GM21786 (cell line): ENCODE results near the gene RSPO1.
"Not testable (repeated sequence)": the region's sequence is repeated elsewhere in the genome, so short reads cannot be mapped to it uniquely, and the experiment has no call there.

ENCODE experiments used
- ATAC-seq: cut with Tn5 transposase; IDR thresholded peaks from one replicate; pipeline ENCODE4 v1.9.1; 2021; ENCODE audit not compliant: unreplicated experiment

RSPO1 gene, protein sequence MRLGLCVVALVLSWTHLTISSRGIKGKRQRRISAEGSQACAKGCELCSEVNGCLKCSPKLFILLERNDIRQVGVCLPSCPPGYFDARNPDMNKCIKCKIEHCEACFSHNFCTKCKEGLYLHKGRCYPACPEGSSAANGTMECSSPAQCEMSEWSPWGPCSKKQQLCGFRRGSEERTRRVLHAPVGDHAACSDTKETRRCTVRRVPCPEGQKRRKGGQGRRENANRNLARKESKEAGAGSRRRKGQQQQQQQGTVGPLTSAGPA

DNA sequence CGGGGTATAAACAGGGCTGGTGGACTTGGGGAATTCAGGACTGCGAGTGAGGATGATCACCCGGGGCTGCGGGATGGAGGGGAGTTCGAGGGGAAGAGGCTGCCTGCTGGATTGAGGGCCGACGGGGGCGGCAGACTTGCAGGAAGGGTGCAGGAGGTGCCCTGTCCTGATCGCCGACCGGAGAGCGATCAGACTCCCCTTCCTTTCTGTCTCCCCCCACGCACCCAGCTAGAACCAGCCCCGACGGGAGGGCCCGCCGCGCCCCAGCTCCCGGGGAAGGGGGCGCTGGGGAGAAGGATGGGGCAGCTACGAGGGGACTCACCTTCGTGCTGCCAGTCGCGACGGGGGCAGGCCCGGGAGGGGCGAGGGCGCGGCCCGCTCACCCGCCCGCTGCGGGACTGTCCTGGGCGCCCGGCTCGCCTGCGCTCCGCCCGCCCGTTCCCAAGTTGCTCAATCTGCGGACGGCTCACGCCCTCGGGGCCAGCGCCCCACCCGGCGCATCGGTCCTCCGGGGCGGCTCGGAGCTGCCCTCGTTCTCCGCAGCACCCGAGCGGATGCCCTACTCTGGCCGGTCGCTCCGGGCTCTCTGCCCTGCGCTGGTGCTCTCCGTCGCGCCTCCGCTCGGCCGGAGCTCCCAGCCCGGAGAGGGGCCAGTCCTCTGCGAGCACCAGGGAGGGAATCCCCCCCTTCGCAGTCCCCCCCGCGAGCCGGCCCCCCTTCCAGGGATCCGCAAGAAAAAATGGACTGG is at the start of gene RSPO1:
RSPO1 (minus strand) TSS at position 649 of the 748 bp plus-strand sequence. CDS start 5,231 bp downstream, outside the sequence.
- no peak for ATAC-seq

- ATAC-seq = not testable (repeated sequence)
Observed at GRCh38 chr1:37684182-37684581, 49.5 kb upstream of the RSPO1 start.

DNA sequence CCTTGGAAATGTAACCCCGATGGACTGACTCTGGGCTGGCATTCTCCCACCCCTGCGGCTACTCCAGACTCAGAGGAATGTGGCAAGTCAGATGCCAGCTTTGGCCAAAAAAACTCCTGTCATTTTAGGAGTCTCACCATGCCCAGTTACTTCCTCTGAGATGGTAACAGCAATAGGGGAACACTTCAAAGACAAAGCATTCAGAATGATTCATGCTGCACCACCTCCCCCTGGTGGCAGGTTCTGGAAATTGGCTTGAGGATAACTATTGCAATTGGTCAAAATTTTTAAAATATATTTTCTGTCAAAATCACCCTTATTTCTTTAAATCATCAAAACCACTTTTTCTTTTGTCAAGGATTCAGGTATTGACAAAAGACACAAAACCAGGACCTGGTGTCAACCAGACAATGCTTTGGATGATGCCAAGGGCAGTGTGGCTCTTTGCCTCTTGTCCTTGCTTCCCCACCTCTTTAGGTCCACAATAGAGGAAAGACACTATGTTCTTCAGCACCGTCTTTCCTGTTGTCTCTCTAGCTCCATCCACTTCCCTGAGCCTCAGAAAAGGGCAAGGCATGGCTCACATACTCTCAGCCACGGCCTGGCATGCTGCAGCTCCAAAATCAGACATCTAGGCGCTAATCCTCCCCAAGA is 47.8 kb upstream of the RSPO1 start:
- ATAC-seq = no peak

GRCh38 chr1:37680933-37681332 is 46.2 kb upstream of the RSPO1 start:
- no peak for ATAC-seq

DNA sequence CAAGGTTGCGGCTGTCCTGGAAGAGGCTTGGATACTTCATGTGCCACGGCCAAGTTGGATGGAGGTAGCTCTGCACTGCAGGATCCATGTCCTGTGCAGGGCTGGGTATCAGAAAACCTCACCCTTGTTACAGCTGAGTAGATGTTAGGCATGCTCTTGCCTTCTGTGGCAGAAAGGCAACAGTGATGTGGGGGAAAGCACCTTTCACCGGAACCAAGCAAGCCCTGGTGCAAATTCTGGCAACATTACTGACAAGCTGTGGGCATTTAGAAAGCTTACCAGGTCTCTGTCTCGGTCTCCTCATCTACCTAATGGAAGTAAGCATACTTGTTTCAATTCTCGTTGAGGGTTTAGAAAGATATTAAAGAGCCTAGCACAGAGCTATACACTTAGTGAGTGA is 43.1 kb upstream of the RSPO1 start:
- ATAC-seq = no peak

- no peak for ATAC-seq
Observed at GRCh38 chr1:37677143-37677439, 42.4 kb upstream of the RSPO1 start.

GRCh38 chr1:37676281-37677142 is 41.8 kb upstream of the RSPO1 start:
- ATAC-seq = no peak

DNA sequence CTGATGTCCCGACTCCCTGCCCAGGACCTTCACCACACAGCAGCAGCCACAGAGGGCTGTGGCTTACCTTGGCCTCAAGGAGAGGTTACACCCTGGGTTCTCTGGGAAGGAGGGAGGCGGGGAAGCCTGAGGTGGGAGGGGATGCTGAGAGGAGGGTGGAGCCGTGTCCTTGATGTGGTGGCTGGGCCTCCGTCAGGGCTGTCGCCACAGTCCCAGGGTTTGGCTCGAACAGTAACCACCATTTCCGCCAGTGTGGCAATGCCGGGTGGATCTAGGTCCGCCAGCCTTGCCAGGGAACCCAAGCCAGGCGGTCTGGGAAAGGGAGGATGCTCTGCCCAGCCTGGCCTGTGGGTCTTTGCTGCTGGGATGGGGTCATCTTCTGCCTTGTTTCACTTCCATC is 39.2 kb upstream of the RSPO1 start:
- ATAC-seq = no peak

DNA sequence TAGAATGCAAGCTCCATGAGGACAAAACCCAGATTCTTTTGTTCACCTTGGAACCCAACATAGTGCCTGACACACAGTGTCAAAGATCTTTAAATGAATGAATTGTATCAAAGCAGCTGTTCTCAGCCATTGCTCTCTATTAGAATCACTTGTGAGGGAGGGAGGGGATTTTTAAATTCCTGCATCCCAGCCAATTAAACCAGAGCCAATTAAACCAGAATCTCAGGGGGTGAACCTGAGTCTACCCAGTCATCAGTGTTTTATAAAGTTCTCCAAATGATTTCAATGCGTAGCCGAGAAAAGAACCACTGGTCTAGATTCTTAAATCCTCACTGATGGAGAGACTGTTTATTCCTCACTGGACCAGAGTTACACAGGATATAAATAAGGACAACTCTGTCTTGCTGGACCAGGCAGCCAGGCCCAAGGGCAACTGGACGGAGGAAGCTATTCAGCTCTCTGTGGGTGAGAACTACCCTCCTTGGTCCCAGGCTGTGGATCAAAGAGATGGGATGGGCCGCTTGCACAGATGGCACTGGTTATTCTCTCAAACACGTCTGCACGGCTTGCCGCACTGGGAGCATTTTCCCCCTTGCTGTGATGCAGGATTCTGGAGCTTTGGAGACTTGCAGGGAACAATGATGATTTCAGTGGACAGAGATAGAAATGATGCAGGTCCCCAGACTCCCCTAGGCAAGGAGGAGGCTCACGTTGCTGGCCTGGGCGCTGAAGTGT is 37.6 kb upstream of the RSPO1 start:
- no peak for ATAC-seq

DNA sequence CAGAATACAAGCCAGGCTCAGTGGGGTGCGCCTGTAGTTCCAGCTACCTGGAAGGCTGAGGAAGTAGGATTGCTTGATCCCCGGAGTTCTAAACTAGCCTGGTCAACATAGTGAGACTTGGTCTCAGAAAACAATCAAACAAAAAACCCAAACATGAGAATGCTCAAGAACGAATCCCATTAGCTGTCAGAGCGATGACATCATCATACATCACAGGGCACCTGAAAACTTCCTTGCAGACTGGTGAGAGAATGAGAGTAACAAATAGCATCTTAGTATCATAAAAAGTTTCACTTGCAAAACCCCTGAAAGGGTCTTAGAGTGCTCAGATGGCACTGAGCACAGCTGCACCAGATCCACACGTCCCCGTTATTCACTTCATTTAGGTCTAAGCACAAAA is 36.6 kb upstream of the RSPO1 start:
- ATAC-seq = no peak

DNA sequence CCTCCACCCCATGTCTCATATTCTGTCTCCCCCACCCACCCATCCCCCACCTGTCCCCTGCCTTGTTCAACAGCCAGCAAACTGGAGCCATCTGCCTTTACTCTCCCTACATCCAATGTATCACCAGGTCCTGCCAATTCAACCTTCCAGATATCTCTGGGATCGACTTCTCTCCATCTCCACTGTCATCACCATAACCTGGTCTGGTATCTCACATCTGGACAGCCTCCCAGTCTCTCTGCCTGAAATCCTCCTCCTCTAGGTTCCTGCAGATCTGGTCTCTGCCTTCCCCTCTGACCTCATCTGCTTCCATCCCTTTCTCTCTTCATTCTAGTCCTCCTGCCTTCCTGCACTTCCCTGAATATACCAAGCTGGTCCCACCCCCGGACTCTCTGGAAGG is 35.4 kb upstream of the RSPO1 start:
- no peak for ATAC-seq

- no peak for ATAC-seq
Observed at GRCh38 chr1:37667023-37667671, 32.5 kb upstream of the RSPO1 start.

GRCh38 chr1:37666241-37666867 is 31.7 kb upstream of the RSPO1 start:
- no peak for ATAC-seq

GRCh38 chr1:37663426-37664000 is 28.8 kb upstream of the RSPO1 start:
- no peak for ATAC-seq

GRCh38 chr1:37662031-37662755 is 27.5 kb upstream of the RSPO1 start:
- no peak for ATAC-seq

- no peak for ATAC-seq
Observed at GRCh38 chr1:37661401-37661800, 26.7 kb upstream of the RSPO1 start.

GRCh38 chr1:37660664-37661063 is 26.0 kb upstream of the RSPO1 start:
- ATAC-seq = no peak

- ATAC-seq = no peak
Observed at GRCh38 chr1:37658486-37658885, 23.8 kb upstream of the RSPO1 start.
